Liver (tissue), 9 donors: ENCODE measurements around the gene USP38. TPM values are rescaled to one million over a fixed set of nuclear protein-coding genes. Genes with fewer than 3 reads are reported as not detected.

Source experiments
- DNase-seq: peaks from one replicate; pipeline ENCODE4 v3.0.0-alpha.2; 2017; ENCODE audit warnings: low spot score
- H3K27ac ChIP-seq, 2 donors: one replicate each; pipeline ENCODE4 v1.7.0; 2013; ENCODE audit warnings: inconsistent platforms in 2 of 2, low read length in 2 of 2, control low read depth in 1 of 2, low read depth in 1 of 2, mild to moderate bottlenecking in 1 of 2
- H3K27me3 ChIP-seq, 4 donors: one replicate each; pipeline versions ENCODE4 v1.6.1 to v1.7.0; 2013; ENCODE audit warnings: low read length in 3 of 4, inconsistent platforms in 1 of 4, mild to moderate bottlenecking in 1 of 4, moderate library complexity in 1 of 4; ENCODE audit not compliant: control insufficient read depth in 4 of 4, insufficient read depth in 4 of 4
- H3K36me3 ChIP-seq, 4 donors: one replicate each; pipeline versions ENCODE4 v1.6.1 to v1.7.0; 2013; ENCODE audit warnings: low read length in 3 of 4, mild to moderate bottlenecking in 3 of 4, low read depth in 1 of 4, moderate library complexity in 1 of 4; ENCODE audit not compliant: control insufficient read depth in 4 of 4, insufficient read depth in 3 of 4
- H3K4me1 ChIP-seq, 4 donors: one replicate each; pipeline versions ENCODE4 v1.6.1 to v1.7.0; 2013; ENCODE audit warnings: low read length in 3 of 4, mild to moderate bottlenecking in 3 of 4, moderate library complexity in 1 of 4; ENCODE audit not compliant: control insufficient read depth in 4 of 4, insufficient read depth in 4 of 4
- H3K4me3 ChIP-seq, 3 donors: one replicate each; pipeline versions ENCODE4 v1.6.1 to v1.7.0; 2013; ENCODE audit warnings: low read length in 3 of 3, control low read depth in 1 of 3, low read depth in 1 of 3, mild to moderate bottlenecking in 1 of 3
- H3K9ac ChIP-seq, 2 donors: one replicate each; pipeline ENCODE4 v1.7.0; 2013; ENCODE audit warnings: low read length in 2 of 2, mild to moderate bottlenecking in 2 of 2, moderate library complexity in 2 of 2, control low read depth in 1 of 2, low read depth in 1 of 2
- H3K9me3 ChIP-seq, 4 donors: one replicate each; pipeline versions ENCODE4 v1.6.1 to v1.7.0; 2013; ENCODE audit warnings: low read length in 3 of 4; ENCODE audit not compliant: control insufficient read depth in 4 of 4
- EGR1 ChIP-seq, 2 donors: IDR thresholded peaks; 2 replicates each; pipeline ENCODE4 v1.6.1; 2016 to 2018; ENCODE audit warnings: antibody characterized with exemption in 2 of 2, low read depth in 2 of 2
- FOXA1 ChIP-seq: IDR thresholded peaks from 2 replicates; pipeline ENCODE4 v1.6.1; 2016; ENCODE audit warnings: antibody characterized with exemption
- FOXA2 ChIP-seq: IDR thresholded peaks from 2 replicates; pipeline ENCODE4 v1.6.1; 2016; ENCODE audit warnings: antibody characterized with exemption
- GABPA ChIP-seq, 2 donors: IDR thresholded peaks in 1 of 2; conservative IDR thresholded peaks in 1 of 2; 2 replicates each; pipeline ENCODE4 v1.6.1; 2016; ENCODE audit warnings: antibody characterized with exemption in 2 of 2, mild to moderate bottlenecking in 1 of 2, moderate library complexity in 1 of 2
- HNF4A ChIP-seq, 2 donors: conservative IDR thresholded peaks; 2 replicates each; pipeline ENCODE4 v1.6.1; 2016; ENCODE audit warnings: antibody characterized with exemption in 2 of 2, mild to moderate bottlenecking in 2 of 2
- HNF4G ChIP-seq: IDR thresholded peaks from 2 replicates; pipeline ENCODE4 v1.6.1; 2016; ENCODE audit warnings: antibody characterized with exemption
- JUND ChIP-seq, 2 donors: IDR thresholded peaks; 2 replicates each; pipeline ENCODE4 v1.6.1; 2016; ENCODE audit warnings: antibody characterized with exemption in 2 of 2
- NR2F2 ChIP-seq: IDR thresholded peaks from 2 replicates; pipeline ENCODE4 v1.6.1; 2016; ENCODE audit warnings: antibody characterized with exemption
- RAD21 ChIP-seq, 2 donors: IDR thresholded peaks; 2 replicates each; pipeline ENCODE4 v1.6.1; 2016; ENCODE audit warnings: antibody characterized with exemption in 2 of 2, mild to moderate bottlenecking in 2 of 2
- REST ChIP-seq: IDR thresholded peaks from 2 replicates; pipeline ENCODE4 v1.6.1; 2016; ENCODE audit warnings: antibody characterized with exemption, mild to moderate bottlenecking
- RXRA ChIP-seq, 2 donors: IDR thresholded peaks; 2 replicates each; pipeline ENCODE4 v1.6.1; 2017 to 2018; ENCODE audit warnings: antibody characterized with exemption in 2 of 2, mild to moderate bottlenecking in 1 of 2
- SP1 ChIP-seq: IDR thresholded peaks from 2 replicates; pipeline ENCODE4 v1.6.1; 2018; ENCODE audit warnings: antibody characterized with exemption, mild to moderate bottlenecking
- TAF1 ChIP-seq: conservative IDR thresholded peaks from 2 replicates; pipeline ENCODE4 v1.6.1; 2016; ENCODE audit warnings: antibody characterized with exemption, mild to moderate bottlenecking
- YY1 ChIP-seq: IDR thresholded peaks from 2 replicates; pipeline ENCODE4 v1.6.1; 2016; ENCODE audit warnings: antibody characterized with exemption, mild to moderate bottlenecking
- ZBTB33 ChIP-seq: IDR thresholded peaks from 2 replicates; pipeline ENCODE4 v1.6.1; 2016; ENCODE audit warnings: antibody characterized with exemption
- WGBS: extraction: QIAGEN DNeasy Blood & Tissue Kit; methylation state at CpG from one replicate; pipeline ENCODE4 v1.1.7; 2013; 5-methylcytosine and 5-hydroxymethylcytosine counted together
- polyA plus RNA-seq, 2 donors: library from polyadenylated mRNA; stranded (reverse) in 1 of 2; unstranded in 1 of 2; fragments of 200-250 nt in 1 of 2; fragments of >200 nt in 1 of 2; fragmentation: Nextera tagmentation in 1 of 2; extraction: Ambion mirVana in 1 of 2; gene quantifications; one replicate each; pipeline versions ENCODE4 v1.2.1 to v1.2.3, GENCODE V29; 2013 to 2015
- total RNA-seq, 2 donors: library from RNA; depleted of rRNA; stranded (reverse); fragments of >200 nt; gene quantifications; one replicate each; pipeline ENCODE4 v1.2.3, GENCODE V29; 2014
- TF ChIP-seq, protein P1 (sequence below): IDR thresholded peaks from 2 replicates; pipeline ENCODE4 v1.6.1; 2016; ENCODE audit warnings: antibody characterized with exemption
- TF ChIP-seq, protein P2 (sequence below): IDR thresholded peaks from 2 replicates; pipeline ENCODE4 v1.6.1; 2016; ENCODE audit warnings: antibody characterized with exemption
- TF ChIP-seq, protein P3 (sequence below): fragments of 150-350 bp; IDR thresholded peaks from 2 replicates; pipeline ENCODE4 v1.5.1; 2017; ENCODE audit warnings: improper control_type of control experiment, low read depth, low read length; ENCODE audit not compliant: missing input control
- donor health status: healthy.
- donor health status: healthy.
- donor health status: healthy.
- donor health status: healthy.
- donor health status: healthy.

USP38 gene
- total and polyA plus RNA-seq, 4 donors, result 6.1 to 36.1 (median 18.2) TPM

DNA sequence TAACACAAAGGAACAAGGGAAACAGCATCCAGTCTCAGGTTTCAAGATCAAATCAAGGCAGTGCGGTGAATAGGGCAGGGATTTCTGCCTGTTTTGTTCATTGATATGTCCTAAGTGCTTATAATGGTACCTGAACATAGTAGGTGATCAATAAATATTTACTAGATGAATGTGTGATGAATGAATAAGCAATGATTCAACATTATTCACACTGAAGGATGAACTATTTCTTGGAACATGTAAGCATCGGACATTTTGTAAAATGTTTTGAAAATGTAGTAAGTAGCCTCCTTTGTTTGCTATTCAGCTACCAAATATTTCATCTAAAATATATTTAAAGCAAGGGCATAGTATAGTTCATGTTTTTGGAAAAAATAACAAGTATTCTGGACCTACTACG, 67.8 kb downstream of the USP38 start:
- Histone ChIP-seq H3K27ac (no peak overlapping the region), H3K9me3 (no peaks in the 10 kb centered on the region), H3K4me3 (no peak overlapping the region), H3K36me3 (no peaks in the 10 kb centered on the region), H3K27me3 (no peaks in the 10 kb centered on the region), H3K4me1 (no peaks in the 10 kb centered on the region), H3K9ac (no peak overlapping the region)
- WGBS, result 83% methylated on average over 3 of the region's 3 CpGs
- no peak for TF ChIP-seq JUND (IDR thresholded peaks at IDR 0.05)
- TF ChIP-seq NR2F2, result no peak
- no peak for TF ChIP-seq YY1
- TF ChIP-seq FOXA2, result no peak
- no peak for TF ChIP-seq ZBTB33
- no peak for TF ChIP-seq RAD21 (IDR thresholded peaks at IDR 0.05)
- no peak for TF ChIP-seq TAF1
- TF ChIP-seq, protein P1, sequence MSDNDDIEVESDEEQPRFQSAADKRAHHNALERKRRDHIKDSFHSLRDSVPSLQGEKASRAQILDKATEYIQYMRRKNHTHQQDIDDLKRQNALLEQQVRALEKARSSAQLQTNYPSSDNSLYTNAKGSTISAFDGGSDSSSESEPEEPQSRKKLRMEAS, result no peak
- no peak for TF ChIP-seq SP1
- TF ChIP-seq HNF4A (conservative IDR thresholded peaks at IDR 0.05), result no peak
- no peak for TF ChIP-seq FOXA1
- TF ChIP-seq GABPA (IDR thresholded peaks at IDR 0.05 in 1 of 2, conservative IDR thresholded peaks at IDR 0.05 in 1 of 2), result no peak
- TF ChIP-seq, protein P2, sequence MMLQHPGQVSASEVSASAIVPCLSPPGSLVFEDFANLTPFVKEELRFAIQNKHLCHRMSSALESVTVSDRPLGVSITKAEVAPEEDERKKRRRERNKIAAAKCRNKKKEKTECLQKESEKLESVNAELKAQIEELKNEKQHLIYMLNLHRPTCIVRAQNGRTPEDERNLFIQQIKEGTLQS, result no peak
- no peak for TF ChIP-seq EGR1 (IDR thresholded peaks at IDR 0.05; ENCODE audit: low read depth in 2 of 2)
- TF ChIP-seq, protein P3, sequence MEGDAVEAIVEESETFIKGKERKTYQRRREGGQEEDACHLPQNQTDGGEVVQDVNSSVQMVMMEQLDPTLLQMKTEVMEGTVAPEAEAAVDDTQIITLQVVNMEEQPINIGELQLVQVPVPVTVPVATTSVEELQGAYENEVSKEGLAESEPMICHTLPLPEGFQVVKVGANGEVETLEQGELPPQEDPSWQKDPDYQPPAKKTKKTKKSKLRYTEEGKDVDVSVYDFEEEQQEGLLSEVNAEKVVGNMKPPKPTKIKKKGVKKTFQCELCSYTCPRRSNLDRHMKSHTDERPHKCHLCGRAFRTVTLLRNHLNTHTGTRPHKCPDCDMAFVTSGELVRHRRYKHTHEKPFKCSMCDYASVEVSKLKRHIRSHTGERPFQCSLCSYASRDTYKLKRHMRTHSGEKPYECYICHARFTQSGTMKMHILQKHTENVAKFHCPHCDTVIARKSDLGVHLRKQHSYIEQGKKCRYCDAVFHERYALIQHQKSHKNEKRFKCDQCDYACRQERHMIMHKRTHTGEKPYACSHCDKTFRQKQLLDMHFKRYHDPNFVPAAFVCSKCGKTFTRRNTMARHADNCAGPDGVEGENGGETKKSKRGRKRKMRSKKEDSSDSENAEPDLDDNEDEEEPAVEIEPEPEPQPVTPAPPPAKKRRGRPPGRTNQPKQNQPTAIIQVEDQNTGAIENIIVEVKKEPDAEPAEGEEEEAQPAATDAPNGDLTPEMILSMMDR, result no peak
- TF ChIP-seq RXRA (IDR thresholded peaks at IDR 0.05), result no peak
- no peak for DNase-seq

- Histone ChIP-seq H3K4me1 (no peaks in the 10 kb centered on the region), H3K27me3 (no peaks in the 10 kb centered on the region), H3K9ac (no peak overlapping the region), H3K9me3 (no peaks in the 10 kb centered on the region), H3K4me3 (no peak overlapping the region), H3K27ac (no peak overlapping the region), H3K36me3 (no peaks in the 10 kb centered on the region)
- WGBS, result 64% methylated on average over 2 of the region's 2 CpGs
- DNase-seq, result no peak
- TF ChIP-seq EGR1 (IDR thresholded peaks at IDR 0.05; ENCODE audit: low read depth in 2 of 2) (no peak), RXRA (IDR thresholded peaks at IDR 0.05) (no peak), REST (no peak), HNF4G (no peak), FOXA2 (no peak), JUND (IDR thresholded peaks at IDR 0.05) (no peak)
- TF ChIP-seq, protein P1, result no peak
- TF ChIP-seq, protein P3, result no peak
Measured at GRCh38 chr4:143253166-143253565, 68.4 kb downstream of the USP38 start.
